ENCODE measurements around the gene RADIL. TPM values are rescaled to one million over a fixed set of nuclear protein-coding genes. Genes with fewer than 3 reads are reported as not detected.

RADIL gene
- total RNA-seq, 6 donors from 2014 or later, result 7.9 to 42.8 (median 13.0) TPM

- H3K9me3 ChIP-seq, result no peaks in the 10 kb centered on the region
- H3K36me3 ChIP-seq, result peaks cover 0 to 11% (median 3%) of the 10 kb centered on the region in 4 donors
- ATAC-seq (ENCODE audit: low FRiP score in 2 of 2) (no peak), DNase-seq (peak in 1 of 2 donors; percentile 81)
- no peak overlapping the region for H3K4me3 ChIP-seq
- 89 to 92% methylated on average over 9 to 31 of the region's 32 CpGs for WGBS, 2 donors
- H3K27ac ChIP-seq, result no peak overlapping the region
- TF ChIP-seq POLR2AphosphoS5 (IDR thresholded peaks at IDR 0.05), result no peak
- no peaks in the 10 kb centered on the region for H3K27me3 ChIP-seq
- no peaks in the 10 kb centered on the region for H3K4me1 ChIP-seq
Observed at GRCh38 chr7:4818000-4818794, 65.3 kb downstream of the RADIL start.

- no peak for ATAC-seq (ENCODE audit: low FRiP score in 2 of 2)
- WGBS, 2 donors, result 95% methylated on average over 27 to 38 of the region's 38 CpGs
- Histone ChIP-seq H3K36me3 (peaks cover 0 to 13% (median 3%) of the 10 kb centered on the region in 4 donors), H3K27ac (no peak overlapping the region), H3K27me3 (no peaks in the 10 kb centered on the region), H3K4me3 (no peak overlapping the region), H3K9me3 (no peaks in the 10 kb centered on the region), H3K4me1 (no peaks in the 10 kb centered on the region)
- TF ChIP-seq POLR2AphosphoS5 (IDR thresholded peaks at IDR 0.05) (no peak), CTCF (IDR thresholded peaks at IDR 0.05) (no peak), EP300 (IDR thresholded peaks at IDR 0.05) (no peak), POLR2A (IDR thresholded peaks at IDR 0.05) (no peak)
- DNase-seq, result peak in 1 of 2 donors; percentile 72
Observed at GRCh38 chr7:4817178-4817901, 66.2 kb downstream of the RADIL start.

- ATAC-seq (ENCODE audit: low FRiP score in 2 of 2), result no peak
- DNase-seq, result peak in 1 of 2 donors; percentile 77
- WGBS, 2 donors, result 94 to 97% methylated on average over 6 to 26 of the region's 26 CpGs
- no peaks in the 10 kb centered on the region for H3K9me3 ChIP-seq
- H3K27ac ChIP-seq, result no peak overlapping the region
- H3K27me3 ChIP-seq, result no peaks in the 10 kb centered on the region
- TF ChIP-seq EP300 (IDR thresholded peaks at IDR 0.05) (no peak), POLR2AphosphoS5 (IDR thresholded peaks at IDR 0.05) (no peak), POLR2A (IDR thresholded peaks at IDR 0.05) (no peak), CTCF (IDR thresholded peaks at IDR 0.05) (no peak)
- H3K4me1 ChIP-seq, result no peaks in the 10 kb centered on the region
- no peak overlapping the region for H3K4me3 ChIP-seq
- peaks cover 0 to 7% (median 3%) of the 10 kb centered on the region in 4 donors for H3K36me3 ChIP-seq
Observed at GRCh38 chr7:4816419-4817080, 67.0 kb downstream of the RADIL start.

- ATAC-seq (ENCODE audit: low FRiP score in 2 of 2), result no peak
Observed at GRCh38 chr7:4815609-4816418, 67.7 kb downstream of the RADIL start.

More at GRCh38 chr7:4815609-4816418, 67.7 kb downstream of the RADIL start:
- no peak overlapping the region for H3K4me3 ChIP-seq
- TF ChIP-seq POLR2AphosphoS5 (IDR thresholded peaks at IDR 0.05), result no peak
- TF ChIP-seq EP300 (IDR thresholded peaks at IDR 0.05), result no peak
- no peak for TF ChIP-seq CTCF (IDR thresholded peaks at IDR 0.05)
- TF ChIP-seq POLR2A (IDR thresholded peaks at IDR 0.05), result no peak
- no peaks in the 10 kb centered on the region for H3K27me3 ChIP-seq
- peaks cover 0 to 7% (median 3%) of the 10 kb centered on the region in 4 donors for H3K36me3 ChIP-seq
- DNase-seq, result peak in 1 of 2 donors; percentile 71
- WGBS, 2 donors, result 91 to 95% methylated on average over 22 to 38 of the region's 38 CpGs
- H3K9me3 ChIP-seq, result no peaks in the 10 kb centered on the region
- no peak overlapping the region for H3K27ac ChIP-seq
- H3K4me1 ChIP-seq, result no peaks in the 10 kb centered on the region

All from upper lobe of left lung (tissue), 6 donors.